Measurements from ENCODE around the gene FAF1.

DNA sequence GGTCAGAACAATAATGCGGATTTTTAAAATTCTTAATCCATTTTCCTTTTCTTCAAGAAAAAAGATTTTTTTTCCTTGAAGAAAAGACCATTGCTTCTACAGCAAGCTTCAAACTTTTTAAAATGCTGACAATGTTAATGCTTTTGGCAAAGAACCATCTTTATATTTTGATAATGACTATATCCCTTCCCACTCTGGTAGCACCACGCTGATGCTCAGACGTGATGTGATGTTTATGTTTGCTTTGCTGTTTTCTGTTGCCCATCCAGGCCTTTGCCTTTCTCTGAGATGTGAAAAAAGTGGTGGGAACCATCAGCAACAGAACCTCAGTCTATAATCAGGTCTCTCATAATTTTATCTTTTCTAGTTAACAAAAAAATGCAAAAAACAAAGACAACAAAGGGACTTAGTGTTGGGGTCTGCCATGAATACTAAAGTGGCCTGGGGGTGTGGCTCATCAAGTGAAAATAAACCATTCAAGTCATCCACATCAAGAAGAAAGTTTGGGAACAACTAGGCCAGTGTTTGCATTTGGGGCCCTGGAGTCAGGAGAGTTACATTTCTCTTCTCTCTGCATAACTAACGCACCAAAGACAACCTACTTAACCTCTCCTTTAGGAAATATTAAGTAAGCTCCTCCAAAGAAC lies 292.2 kb downstream of the FAF1 start:
- TF ChIP-seq POLR2AphosphoS5 (IDR thresholded peaks at IDR 0.05; ENCODE audit: borderline replicate concordance, low read depth, low read length) (no peak), EZH2 (IDR thresholded peaks at IDR 0.05) (no peak)

All from SK-N-MC (cell line).